GM11168 (cell line): Measurements from ENCODE around the gene AEN.

Source experiments
- in situ Hi-C: fragments of 300-500 bp; cut with MboI; formaldehyde crosslinking; loops from one replicate; pipeline ENCODE4 v1.12.0; 2022; ENCODE audit warnings: low sequenced_read_pairs; ENCODE audit not compliant: unreplicated experiment

The AEN gene

DNA sequence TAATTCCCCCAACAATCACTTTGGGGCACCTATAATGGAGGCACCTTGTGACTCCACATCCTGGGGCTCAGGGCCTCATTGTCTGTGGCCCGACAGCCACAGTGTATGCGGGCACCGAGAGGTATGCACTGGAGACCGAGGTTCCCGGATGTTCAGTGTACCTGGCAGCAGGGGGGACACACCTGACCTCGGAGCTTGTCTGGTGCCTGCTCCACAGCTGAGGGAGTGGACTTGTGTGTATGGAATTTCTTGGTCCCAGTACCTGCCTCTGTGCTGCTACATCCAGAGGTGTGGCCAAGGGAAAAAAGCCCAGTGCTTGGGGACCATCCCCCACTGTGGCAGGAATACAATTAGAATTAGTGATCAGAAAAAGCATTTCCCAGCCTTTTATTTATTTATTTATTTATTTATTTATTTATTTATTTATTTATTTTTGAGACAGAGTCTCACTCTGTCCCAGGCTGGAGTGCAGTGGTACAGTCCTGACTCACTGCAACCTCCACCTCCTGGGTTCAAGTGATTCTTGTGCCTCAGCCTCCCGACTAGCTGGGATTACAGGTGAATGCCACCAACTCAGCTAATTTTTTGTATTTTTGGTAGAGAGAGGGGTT, 8.8 kb upstream of the AEN start:
- in situ Hi-C loops: loop anchor here (25.0 kb wide), 1 partner anchor 225 kb away; no protein-coding TSS in a partner anchor

DNA sequence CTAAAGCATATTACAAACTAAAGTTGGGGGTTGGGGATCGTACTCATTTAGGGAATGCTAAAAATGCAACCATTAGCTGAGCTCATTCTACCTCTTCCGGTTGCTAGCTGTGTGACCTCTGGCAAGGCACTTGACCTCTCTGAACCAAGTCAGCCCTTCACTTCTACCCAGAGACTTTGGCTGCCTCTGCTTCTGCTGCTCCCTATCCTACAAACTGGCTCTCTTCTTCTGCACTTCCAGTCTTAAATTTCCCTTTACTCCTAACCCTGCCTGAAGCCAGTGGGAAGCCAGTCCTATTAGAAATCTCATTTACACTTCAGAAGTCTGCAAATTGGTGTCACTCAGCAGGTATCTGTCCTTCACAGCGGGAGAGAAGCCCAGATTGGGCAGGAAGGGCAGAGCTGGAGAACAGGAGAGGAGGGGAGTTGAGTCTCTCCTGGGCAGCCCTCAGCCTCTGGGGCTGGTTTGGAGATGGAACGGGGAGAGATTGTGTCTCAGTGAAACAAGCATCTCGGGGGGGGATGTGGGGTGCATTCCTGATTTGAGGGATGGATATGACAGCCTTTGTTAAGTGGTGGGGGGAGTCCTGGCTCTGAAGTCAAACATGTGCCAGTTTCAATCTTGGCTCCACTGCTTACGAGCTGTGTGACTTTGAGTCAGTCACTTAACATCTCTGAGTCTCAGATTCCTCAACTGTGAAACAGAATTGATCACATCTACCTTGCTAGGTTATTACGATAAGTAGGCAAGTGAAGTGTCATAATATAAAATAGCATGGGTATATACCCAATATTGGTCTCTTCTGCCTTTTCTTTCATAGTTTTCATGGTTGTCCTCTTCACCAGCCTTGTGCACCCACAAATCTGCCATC, 7.8 kb upstream of the AEN start:
- in situ Hi-C loops: loop anchor here (25.0 kb wide), 1 partner anchor 224 kb away; no protein-coding TSS in a partner anchor

DNA sequence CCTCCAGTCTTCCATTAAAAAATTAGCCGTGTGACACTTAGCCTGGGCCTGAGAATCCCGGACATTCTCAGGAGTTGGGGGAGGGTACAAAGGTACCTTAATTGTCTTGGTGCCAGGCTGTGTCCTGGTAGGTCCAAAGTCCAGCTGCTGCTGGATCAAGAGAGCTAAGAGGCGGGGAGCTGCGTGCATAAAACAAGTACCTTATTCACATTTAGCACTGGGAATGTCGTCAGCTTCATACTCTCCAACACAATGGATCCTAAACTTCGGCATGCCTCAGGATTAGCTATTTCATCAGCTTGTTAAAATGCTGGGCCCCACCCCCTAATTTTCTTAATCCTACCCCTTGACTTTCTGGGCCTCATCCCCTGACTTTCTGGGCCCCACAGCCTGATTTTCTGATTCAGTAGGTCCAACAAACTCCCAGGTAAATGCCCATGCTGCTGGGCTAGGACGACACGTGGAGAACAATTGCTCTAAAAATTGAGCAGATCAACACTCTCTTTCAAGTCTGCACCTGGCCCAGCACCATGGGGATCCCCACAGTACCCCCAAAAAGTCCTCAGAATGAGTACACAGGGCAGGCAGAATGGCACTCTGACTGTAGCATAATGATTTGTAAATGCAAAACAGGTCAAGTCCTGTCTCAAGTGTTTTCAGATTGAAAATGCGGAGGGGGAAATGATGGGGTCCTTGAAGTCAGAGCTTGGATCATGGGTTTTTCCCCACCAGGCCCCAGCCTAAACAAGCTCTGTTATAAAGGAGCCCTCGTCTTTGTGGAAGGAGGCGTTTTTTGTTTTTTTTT, 5.6 kb upstream of the AEN start:
- in situ Hi-C loops: loop anchor here (25.0 kb wide), 1 partner anchor 222 kb away; no protein-coding TSS in a partner anchor

DNA sequence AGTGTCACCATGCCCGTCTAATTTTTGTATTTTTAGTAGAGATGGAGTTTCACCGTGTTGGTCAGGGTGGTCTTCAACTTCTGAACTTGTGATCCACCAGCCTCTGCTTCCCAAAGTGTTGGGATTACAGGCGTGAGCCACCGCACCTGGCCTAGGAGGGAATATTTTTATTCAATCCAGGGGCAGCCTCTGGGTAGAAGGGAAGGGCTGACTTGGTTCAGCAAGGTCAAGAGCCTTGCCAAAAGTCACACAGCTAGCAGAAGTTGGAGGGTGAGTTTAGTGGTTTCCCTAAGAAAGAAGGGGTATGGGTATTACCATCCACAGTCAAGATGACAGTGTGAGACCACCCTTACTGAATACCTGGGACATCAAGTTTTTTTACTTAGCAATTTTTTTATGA, 4.9 kb upstream of the AEN start:
- in situ Hi-C loops: loop anchor here (25.0 kb wide), 1 partner anchor 221 kb away; no protein-coding TSS in a partner anchor

DNA sequence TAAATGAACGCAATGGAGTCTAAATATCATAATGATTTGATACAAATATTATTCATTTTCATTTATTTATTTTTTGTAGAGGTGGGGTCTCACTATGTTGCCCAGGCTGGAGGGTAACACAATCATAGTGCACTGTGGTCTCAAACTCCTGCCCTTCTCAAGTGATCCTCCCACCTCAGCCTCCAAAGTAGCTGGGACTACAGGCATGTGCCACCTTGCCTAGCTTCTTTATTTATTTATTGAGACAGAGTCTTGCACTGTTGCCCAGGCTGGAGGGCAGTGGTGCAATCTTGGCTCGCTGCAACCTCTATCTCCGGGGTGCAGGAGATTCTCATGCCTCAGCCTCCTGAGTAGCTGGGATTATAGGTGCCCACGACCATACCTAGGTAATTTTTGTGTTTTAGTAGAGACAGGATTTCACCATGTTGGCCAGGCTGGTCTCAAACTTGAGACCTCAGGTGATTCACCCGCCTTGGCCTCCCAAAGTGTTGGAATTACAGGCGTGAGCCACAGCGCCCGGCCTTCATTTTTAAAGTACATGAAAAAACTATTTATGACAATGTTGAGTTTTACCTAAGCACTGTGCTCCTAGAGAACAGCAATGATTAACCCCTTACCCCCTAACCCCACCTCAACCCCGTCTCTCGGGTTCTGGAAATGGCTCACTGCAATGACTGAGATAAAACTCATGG, 4.0 kb upstream of the AEN start:
- in situ Hi-C loops: loop anchor here (25.0 kb wide), 1 partner anchor 220 kb away; no protein-coding TSS in a partner anchor

DNA sequence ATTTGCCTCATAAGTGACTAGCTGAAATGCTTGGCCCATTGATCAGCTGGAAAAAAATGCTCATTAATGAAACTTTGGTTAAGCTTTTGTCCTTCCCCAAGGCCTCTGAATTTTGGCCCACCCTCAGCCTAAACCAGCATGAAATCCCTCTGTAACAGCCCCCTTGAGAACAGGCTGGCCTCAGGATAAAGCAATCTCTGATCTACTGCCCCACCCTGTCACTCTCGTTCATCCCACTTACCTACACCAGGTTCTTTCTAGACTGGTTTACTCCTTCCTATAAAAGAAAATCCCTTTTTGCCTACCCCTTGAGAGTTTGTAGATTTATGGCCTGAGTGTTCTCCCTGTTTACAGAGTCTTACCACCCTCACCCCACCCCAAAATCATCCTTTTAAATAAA, 3.4 kb upstream of the AEN start:
- in situ Hi-C loops: loop anchor here (25.0 kb wide), 1 partner anchor 220 kb away; no protein-coding TSS in a partner anchor

DNA sequence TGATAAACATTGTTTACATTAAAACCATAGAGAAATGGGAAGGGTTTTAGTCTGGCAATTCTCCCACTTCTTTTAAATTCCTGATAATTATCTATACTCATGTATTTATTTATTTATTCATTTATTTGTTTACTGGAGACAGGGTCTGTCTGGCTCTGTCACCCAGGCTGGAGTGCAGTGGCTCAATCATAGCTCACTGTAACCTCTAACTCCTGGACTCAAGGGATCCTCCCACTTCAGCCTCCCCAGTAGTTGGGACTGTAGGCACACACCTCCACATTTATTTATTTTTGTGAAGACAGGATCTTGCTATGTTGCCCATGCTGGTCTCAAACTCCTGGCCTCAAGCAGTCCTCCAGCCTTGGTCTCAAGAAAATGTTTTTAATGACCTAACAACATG, 2.5 kb upstream of the AEN start:
- in situ Hi-C loops: loop anchor here (25.0 kb wide), 1 partner anchor 219 kb away; no protein-coding TSS in a partner anchor

DNA sequence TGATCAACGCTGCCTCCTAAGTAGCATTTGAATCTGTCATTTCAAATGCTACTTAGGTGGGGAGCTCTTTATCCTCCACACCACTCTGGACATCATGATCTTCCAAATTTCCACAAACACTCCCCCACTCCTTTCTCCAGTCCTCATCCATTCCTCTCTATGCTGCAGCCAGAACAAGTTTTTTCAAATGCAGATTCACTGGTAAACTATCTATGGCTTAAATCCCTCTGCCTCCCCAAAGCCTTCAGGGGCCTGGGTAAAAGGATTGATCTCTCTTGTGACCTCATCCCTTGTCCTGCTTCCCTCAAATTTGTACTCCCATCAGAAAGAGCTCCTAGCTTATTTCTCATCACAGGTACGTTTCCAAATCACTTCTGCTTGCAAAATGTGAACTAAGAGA, 1.3 kb upstream of the AEN start:
- in situ Hi-C loops: loop anchor here (10.0 to 25.0 kb wide), 3 partner anchors 155 to 405 kb away; partner anchors contain the start of genes MRPL46 and MRPS11

DNA sequence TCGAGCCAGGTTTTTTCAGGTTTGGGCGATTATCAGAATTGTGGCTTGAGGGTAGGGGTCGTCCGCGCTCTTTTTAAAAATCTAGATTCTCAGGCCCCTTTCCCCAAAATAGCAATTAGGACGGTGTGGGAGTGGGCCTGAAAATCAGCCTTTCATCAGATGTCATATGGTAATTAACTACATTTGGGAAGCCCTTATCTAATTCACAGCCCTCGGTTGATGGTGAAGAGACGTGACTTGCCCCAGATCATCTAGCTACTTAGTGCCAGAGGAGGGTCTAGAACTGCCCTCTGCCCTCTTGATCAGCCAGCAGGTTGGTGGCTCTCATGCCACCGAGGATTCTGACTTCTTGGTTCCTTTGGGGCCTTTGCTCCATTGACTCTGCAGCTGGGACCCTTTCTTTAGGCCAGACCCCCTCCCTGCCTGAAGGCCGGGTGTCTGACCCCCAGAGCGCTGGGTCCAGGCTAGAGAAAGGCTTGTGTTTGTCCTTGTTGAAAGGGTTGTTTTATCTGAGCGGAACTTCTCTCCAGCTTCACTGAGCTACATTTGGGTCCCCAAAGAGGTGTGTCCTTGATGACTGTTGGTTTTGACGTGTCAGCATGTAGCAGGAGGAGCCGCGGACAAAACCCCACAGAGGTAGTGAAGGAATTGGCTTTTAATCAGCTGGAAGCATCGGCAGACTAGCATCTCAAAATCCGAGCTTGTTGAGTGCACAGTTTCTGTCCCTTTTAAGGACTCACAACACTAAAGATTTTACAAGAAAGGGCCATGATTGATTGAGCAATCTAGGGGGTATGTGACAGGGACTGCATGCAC, 857 bp downstream of the AEN start:
- in situ Hi-C loops: loop anchor here (10.0 to 25.0 kb wide), 3 partner anchors 157 to 403 kb away; partner anchors contain the start of genes MRPL46 and MRPS11

DNA sequence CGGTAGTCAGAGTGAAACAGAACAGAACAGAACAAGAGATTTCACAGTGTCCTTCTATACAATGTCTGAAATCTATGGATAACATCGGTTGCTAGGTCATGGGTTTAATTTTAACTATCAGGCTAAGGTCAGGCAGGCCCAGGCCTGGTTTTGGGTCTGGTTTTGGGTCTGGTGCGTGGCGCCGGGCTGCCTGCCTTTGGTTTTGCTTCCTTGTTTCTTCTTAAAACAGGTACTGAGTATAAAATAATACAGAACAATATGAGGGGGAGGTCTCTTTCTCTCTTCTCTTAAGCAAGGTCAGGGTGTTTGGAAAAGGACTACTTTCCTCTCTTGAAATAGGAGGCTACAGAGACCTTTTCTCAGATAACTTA, 1.4 kb downstream of the AEN start:
- in situ Hi-C loops: loop anchor here (10.0 to 25.0 kb wide), 3 partner anchors 158 to 402 kb away; partner anchors contain the start of genes MRPL46 and MRPS11

DNA sequence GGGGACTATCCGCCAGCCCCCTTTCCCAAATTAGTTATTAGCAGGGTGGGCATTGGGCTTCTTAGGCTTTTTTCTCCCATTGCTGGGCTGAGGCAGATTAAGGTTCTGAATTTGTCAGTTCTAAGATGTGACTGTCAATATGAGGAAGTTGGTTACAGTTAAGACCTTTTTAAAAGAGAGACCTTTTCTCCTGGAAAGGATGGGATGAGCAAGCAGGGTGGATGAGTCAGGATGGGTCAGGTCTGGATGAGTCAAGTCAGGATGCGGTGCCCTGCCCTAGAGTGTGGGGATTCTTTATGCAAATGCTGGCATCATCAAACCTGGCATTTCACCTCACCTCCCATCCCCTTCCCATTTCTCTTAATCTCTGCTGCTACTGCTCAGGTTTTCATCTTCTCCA, 1.9 kb downstream of the AEN start:
- in situ Hi-C loops: loop anchor here (10.0 to 25.0 kb wide), 3 partner anchors 158 to 402 kb away; partner anchors contain the start of genes MRPL46 and MRPS11

DNA sequence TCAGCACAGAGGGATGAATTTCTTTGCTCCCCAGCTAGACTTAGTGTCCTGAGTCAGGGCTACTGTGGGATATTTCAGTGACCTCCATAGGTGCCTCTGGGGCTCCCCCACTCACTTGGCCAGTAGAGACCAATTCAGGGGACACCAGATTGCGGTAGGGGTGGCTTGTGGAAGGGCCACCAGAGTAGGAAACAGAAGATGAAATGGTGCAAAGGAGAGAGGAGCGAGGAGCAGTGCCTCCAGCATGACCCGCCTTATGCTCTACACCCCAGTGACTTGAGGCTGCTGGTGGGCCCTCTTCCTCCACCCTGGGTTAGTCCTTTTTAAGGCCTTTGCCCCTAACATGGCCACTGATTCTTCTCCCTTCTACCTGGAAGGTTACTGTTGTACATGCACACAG, 2.5 kb downstream of the AEN start:
- in situ Hi-C loops: loop anchor here (10.0 to 25.0 kb wide), 3 partner anchors 159 to 401 kb away; partner anchors contain the start of genes MRPL46 and MRPS11

DNA sequence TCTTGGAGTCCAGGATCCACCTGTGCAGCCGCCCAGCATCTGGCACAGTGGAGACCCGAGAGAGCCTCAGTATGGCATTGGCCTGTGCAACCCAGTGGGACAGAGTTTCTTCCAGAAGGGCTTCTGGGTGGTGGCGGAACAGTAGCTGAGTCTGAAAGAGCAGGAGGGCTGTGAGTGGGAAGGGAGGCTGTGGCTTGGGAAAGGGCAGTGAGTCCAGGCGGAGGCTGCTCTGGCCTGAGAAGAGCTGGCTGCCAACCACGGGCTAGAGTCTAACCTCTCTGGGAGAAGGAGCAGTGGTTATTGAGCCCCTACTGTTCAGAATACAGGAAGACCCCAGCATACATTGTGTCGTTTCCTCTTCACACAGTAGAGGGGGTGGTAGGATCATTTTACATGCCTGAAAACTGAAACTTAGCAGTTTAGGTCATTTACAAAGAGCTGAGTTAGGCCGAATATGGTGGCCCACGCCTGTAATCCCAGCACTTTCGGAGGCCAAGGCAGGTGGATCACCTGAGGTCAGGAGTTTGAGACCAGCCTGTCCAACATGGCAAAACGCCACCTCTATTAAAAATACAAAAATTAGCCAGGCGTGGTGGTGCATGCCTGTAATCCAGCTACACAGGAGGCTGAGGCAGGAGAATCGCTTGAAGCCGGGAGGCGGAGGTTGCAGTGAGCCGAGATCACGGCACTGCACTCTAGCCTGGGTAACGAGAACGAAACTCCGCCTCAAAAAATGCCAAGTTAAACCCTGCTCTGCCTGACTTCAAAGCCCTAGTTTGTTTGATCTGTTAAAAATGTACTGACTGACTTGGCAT, 3.2 kb downstream of the AEN start:
- in situ Hi-C loops: loop anchor here (10.0 to 25.0 kb wide), 3 partner anchors 160 to 400 kb away; partner anchors contain the start of genes MRPL46 and MRPS11

DNA sequence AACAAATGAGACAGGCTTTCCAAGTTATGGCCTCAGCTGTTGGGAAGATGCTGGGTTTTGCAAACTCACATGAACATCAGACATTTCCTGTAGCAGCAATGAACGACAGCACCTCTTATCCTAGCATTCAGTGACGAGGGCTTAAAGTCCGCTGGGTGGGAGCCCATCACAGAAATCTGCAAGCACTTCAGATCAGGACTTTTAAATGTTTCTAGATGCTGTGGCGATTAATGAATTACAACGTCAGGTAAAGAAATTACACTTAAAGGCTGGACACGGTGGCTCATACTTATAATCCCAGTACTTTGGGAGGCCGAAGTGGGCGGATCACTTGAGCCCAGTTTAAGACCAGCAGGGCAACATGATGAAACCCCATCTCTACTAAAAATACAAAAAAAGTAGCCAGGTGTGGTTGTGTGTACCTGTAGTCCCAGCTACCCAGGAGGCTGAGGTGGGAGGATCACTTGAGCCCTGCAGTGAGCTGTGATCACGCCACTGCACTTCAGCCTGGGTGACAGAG, 3.9 kb downstream of the AEN start:
- in situ Hi-C loops: loop anchor here (5.0 to 25.0 kb wide), 4 partner anchors 57 to 400 kb away; partner anchors contain the start of genes MRPL46 and MRPS11

DNA sequence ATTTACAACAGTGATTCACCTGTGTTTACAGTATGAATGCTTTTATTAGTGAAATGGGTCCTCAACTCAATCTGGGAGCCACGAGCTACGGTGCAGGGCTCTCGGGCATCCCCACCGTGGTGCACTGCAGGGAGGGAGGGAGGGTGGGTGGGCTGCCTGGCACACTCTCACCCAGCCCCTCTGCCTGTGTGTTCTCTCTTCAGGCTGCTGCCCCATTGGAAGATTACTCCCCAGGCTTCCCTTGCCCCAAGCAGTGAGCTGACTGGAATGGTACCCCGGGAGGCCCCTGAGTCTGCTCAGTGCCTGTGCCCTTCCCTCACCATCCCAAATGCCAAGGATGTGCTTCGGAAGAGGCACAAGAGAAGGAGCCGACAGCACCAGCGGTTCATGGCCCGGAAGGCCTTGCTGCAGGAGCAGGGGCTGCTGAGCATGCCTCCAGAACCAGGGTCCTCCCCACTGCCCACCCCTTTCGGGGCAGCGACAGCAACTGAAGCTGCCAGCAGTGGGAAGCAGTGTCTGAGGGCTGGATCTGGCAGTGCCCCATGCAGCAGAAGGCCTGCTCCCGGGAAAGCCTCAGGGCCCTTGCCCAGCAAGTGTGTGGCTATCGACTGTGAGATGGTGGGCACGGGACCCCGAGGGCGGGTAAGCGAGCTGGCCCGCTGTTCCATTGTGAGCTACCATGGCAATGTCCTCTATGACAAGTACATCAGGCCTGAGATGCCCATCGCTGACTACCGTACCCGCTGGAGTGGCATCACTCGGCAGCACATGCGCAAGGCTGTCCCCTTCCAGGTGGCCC, 5.0 kb downstream of the AEN start:
- in situ Hi-C loops: loop anchor here (5.0 to 10.0 kb wide), 3 partner anchors 56 to 399 kb away; partner anchors contain the start of genes MRPL46 and MRPS11

DNA sequence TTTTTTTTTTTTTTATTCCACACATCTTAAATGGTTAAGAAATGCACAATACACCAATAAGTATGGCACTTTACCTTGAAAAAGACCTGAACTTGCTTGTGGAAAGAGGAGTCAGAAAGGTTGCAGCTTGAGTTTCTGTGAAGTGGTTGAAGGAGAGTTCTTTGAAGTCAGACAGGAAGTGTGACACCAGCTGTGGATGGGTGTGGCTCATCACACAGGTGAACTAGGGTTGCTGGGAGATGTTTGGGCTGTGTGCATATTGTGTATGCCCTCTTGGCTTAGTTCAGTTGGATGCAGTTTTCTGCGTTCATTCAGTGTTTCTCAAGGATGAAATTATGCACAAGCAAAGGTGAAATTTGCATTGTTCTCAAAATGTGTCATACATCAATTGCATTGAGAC, 6.3 kb downstream of the AEN start:
- in situ Hi-C loops: loop anchor here (5.0 to 10.0 kb wide), 3 partner anchors 55 to 397 kb away; partner anchors contain the start of genes MRPL46 and MRPS11
